SH-SY5Y (cell line): Measurements from ENCODE around the gene OST4.

Experiments used
- GATA2 ChIP-seq: IDR thresholded peaks from 2 replicates; pipeline ENCODE4 v1.6.1; 2011; ENCODE audit warnings: mild to moderate bottlenecking, low read depth, low read length
- GATA3 ChIP-seq: IDR thresholded peaks from 2 replicates; pipeline ENCODE4 v1.6.1; 2011; ENCODE audit warnings: low read depth, mild to moderate bottlenecking, low read length, moderate library complexity

GRCh38 chr2:27109083-27109482 lies 37.6 kb upstream of the OST4 start:
- no peak for TF ChIP-seq GATA2
- no peak for TF ChIP-seq GATA3
